IMR-90 (cell line): ENCODE data around the gene PLCB2. TPM values are rescaled to one million over a fixed set of nuclear protein-coding genes. Genes with fewer than 3 reads are reported as not detected.
A peak's percentile ranks its signal among the peaks of the same experiment; 100 is the strongest.

Source experiments
- ATAC-seq: fragments of 200-7000 bp; cut with Tn5 transposase; 2 replicates; pipeline ENCODE4 v1.9.1; 2020; ENCODE audit warnings: low read depth, mild to moderate bottlenecking, moderate library complexity
- BruUV-seq: library from RNA; stranded (reverse); fragments of 400-500 nt; replicated peaks from 2 replicates; lab custom pipeline; 2021; lab: Mats Ljungman, UMichigan
- CTCF ChIA-PET: fragments of 300-600 bp; formaldehyde crosslinking; extraction: SDS; loops from one replicate; lab custom pipeline; 2021; ENCODE audit warnings: antibody characterized with exemption; lab: Yijun Ruan, JAX
- POLR2A ChIA-PET: fragments of 300-600 bp; sonication (Branson Sonifier 250); formaldehyde crosslinking; loops from one replicate; lab custom pipeline; 2022; ENCODE audit warnings: antibody characterized with exemption; ENCODE audit not compliant: unreplicated experiment; lab: Charles Lee
- DNase-seq: peaks from one replicate; pipeline ENCODE4 v3.0.0; 2013
- H2AFZ ChIP-seq: replicated peaks from 2 replicates; pipeline ENCODE3; 2013; ENCODE audit warnings: low read length, mild to moderate bottlenecking; ENCODE audit not compliant: poor library complexity
- H2AK5ac ChIP-seq: 2 replicates; pipeline ENCODE4 v1.6.1; 2013; ENCODE audit warnings: low read depth, low read length, inconsistent platforms
- H2AK9ac ChIP-seq: replicated peaks from 2 replicates; pipeline ENCODE3; 2013; ENCODE audit warnings: mild to moderate bottlenecking, low read depth, low read length, moderate library complexity; ENCODE audit not compliant: poor library complexity
- H2BK120ac ChIP-seq: 2 replicates; pipeline ENCODE4 v1.6.1; 2013; ENCODE audit warnings: low read depth, low read length, inconsistent platforms
- H2BK15ac ChIP-seq: 3 replicates; pipeline ENCODE4 v1.6.1; 2013; ENCODE audit warnings: low read depth, low read length, inconsistent platforms
- H2BK20ac ChIP-seq: 2 replicates; pipeline ENCODE4 v1.6.1; 2013; ENCODE audit warnings: low read depth, mild to moderate bottlenecking, inconsistent platforms, low read length, moderate library complexity
- H2BK5ac ChIP-seq: 2 replicates; pipeline ENCODE4 v1.6.1; 2013; ENCODE audit warnings: mild to moderate bottlenecking, low read depth, low read length, inconsistent platforms; ENCODE audit not compliant: poor library complexity, severe bottlenecking
- H3K14ac ChIP-seq: replicated peaks from 2 replicates; pipeline ENCODE4 v1.6.1; 2013; ENCODE audit warnings: low read depth, low read length, inconsistent platforms
- H3K18ac ChIP-seq: 2 replicates; pipeline ENCODE4 v1.6.1; 2013; ENCODE audit warnings: low read depth, low read length, control low read depth
- H3K23ac ChIP-seq: 2 replicates; pipeline ENCODE4 v1.6.1; 2013; ENCODE audit warnings: low read depth, low read length, inconsistent platforms
- H3K27ac ChIP-seq: 2 replicates; pipeline ENCODE4 v1.5.1; 2013; ENCODE audit warnings: mild to moderate bottlenecking, control low read depth, low read length; ENCODE audit not compliant: insufficient read depth
- H3K27me3 ChIP-seq: 2 replicates; pipeline ENCODE4 v1.6.1; 2013; ENCODE audit warnings: low read length; ENCODE audit not compliant: control insufficient read depth, insufficient read depth
- H3K36me3 ChIP-seq: 2 replicates; pipeline ENCODE4 v1.6.1; 2013; ENCODE audit warnings: low read length, mixed read lengths; ENCODE audit not compliant: control insufficient read depth, insufficient read depth
- H3K4ac ChIP-seq: 2 replicates; pipeline ENCODE4 v1.6.1; 2013; ENCODE audit warnings: low read depth, low read length, inconsistent platforms
- H3K4me1 ChIP-seq: 2 replicates; pipeline ENCODE4 v1.6.1; 2013; ENCODE audit warnings: low read length, mixed read lengths; ENCODE audit not compliant: control insufficient read depth, insufficient read depth
- H3K4me2 ChIP-seq: 2 replicates; pipeline ENCODE4 v1.6.1; 2013; ENCODE audit warnings: low read depth, mild to moderate bottlenecking, control low read depth, low read length, moderate library complexity
- H3K4me3 ChIP-seq: 2 replicates; pipeline ENCODE4 v1.5.1; 2013; ENCODE audit warnings: low read depth, mild to moderate bottlenecking, control low read depth, low read length, moderate library complexity; ENCODE audit not compliant: insufficient read depth
- H3K56ac ChIP-seq: 2 replicates; pipeline ENCODE4 v1.6.1; 2013; ENCODE audit warnings: low read length, inconsistent platforms; ENCODE audit not compliant: insufficient read depth; ENCODE audit errors: extremely low read depth
- H3K79me1 ChIP-seq, 2 experiments: 2 replicates each; pipeline ENCODE4 v1.6.1; 2013; ENCODE audit warnings: low read length in 2 of 2, inconsistent platforms in 1 of 2, low read depth in 1 of 2
- H3K9ac ChIP-seq: 2 replicates; pipeline ENCODE4 v1.6.1; 2013; ENCODE audit warnings: low read depth, low read length, control low read depth
- H3K9me1 ChIP-seq: 2 replicates; pipeline ENCODE4 v1.6.1; 2013; ENCODE audit warnings: low read length, inconsistent platforms; ENCODE audit not compliant: insufficient read depth
- H3K9me3 ChIP-seq: 2 replicates; pipeline ENCODE4 v1.6.1; 2013; ENCODE audit warnings: low read length; ENCODE audit not compliant: control insufficient read depth, insufficient read depth
- H4K20me1 ChIP-seq: 2 replicates; pipeline ENCODE4 v1.6.1; 2013; ENCODE audit warnings: low read length, inconsistent platforms; ENCODE audit not compliant: insufficient read depth
- H4K5ac ChIP-seq: 2 replicates; pipeline ENCODE4 v1.6.1; 2013; ENCODE audit warnings: mild to moderate bottlenecking, low read depth, low read length, control low read depth
- H4K8ac ChIP-seq, 2 experiments: 2 replicates each; pipeline ENCODE4 v1.6.1; 2013; ENCODE audit warnings: low read depth in 2 of 2, low read length in 2 of 2, control low read depth in 1 of 2, inconsistent platforms in 1 of 2
- H4K91ac ChIP-seq: 2 replicates; pipeline ENCODE4 v1.6.1; 2013; ENCODE audit warnings: low read depth, low read length, inconsistent platforms; ENCODE audit not compliant: insufficient read depth
- CHD1 ChIP-seq: IDR thresholded peaks from 2 replicates; pipeline ENCODE4 v1.6.1; 2012; ENCODE audit warnings: low read depth, low read length, improper control_type of control experiment
- CTCF ChIP-seq: conservative IDR thresholded peaks from 2 replicates; pipeline ENCODE4 v1.5.1; 2012; ENCODE audit warnings: mild to moderate bottlenecking, low read depth, low read length, improper control_type of control experiment
- MAFK ChIP-seq: IDR thresholded peaks from 2 replicates; pipeline ENCODE4 v1.6.1; 2012; ENCODE audit warnings: low read depth, low read length, improper control_type of control experiment
- MAZ ChIP-seq: IDR thresholded peaks from 2 replicates; pipeline ENCODE4 v1.6.1; 2012; ENCODE audit warnings: low read depth, mild to moderate bottlenecking, low read length, improper control_type of control experiment, moderate library complexity, borderline replicate concordance
- NFE2L2 ChIP-seq: fragments of 150-350 bp; IDR thresholded peaks from 2 replicates; pipeline ENCODE4 v1.6.1; 2016; ENCODE audit warnings: low read depth, mild to moderate bottlenecking, low read length
- POLR2A ChIP-seq: IDR thresholded peaks from 2 replicates; pipeline ENCODE4 v1.6.1; 2012; ENCODE audit warnings: mild to moderate bottlenecking, low read depth, low read length
- RAD21 ChIP-seq: IDR thresholded peaks from 2 replicates; pipeline ENCODE4 v1.6.1; 2012; ENCODE audit warnings: low read length, improper control_type of control experiment
- WGBS, 2 experiments: methylation state at CpG; one replicate each; pipeline versions ENCODE4 v1.1.5 to v1.1.7; 2013; ENCODE audit warnings: missing lambda C conversion rate in 2 of 2; ENCODE audit not compliant: insufficient read length in 1 of 2; ENCODE audit errors: extremely low coverage in 2 of 2; 5-methylcytosine and 5-hydroxymethylcytosine counted together
- dilution Hi-C: fragments of 300-500 bp; cut with HindIII; formaldehyde crosslinking; loops from one replicate; pipeline ENCODE4 v1.14.3; 2018; ENCODE audit warnings: low sequenced_read_pairs; ENCODE audit not compliant: unreplicated experiment
- in situ Hi-C: fragments of 300-500 bp; cut with MboI; formaldehyde crosslinking; loops from 3 replicates; pipeline ENCODE4 v1.14.3; 2019; ENCODE audit warnings: low sequenced_read_pairs, inconsistent platforms, mixed read lengths
- intact Hi-C: fragments of 100-400 bp; cut with micrococcal nuclease; formaldehyde crosslinking; loops from 2 replicates; pipeline ENCODE4 v1.10.0; 2022
- polyA plus RNA-seq, 3 experiments: library from polyadenylated mRNA; depleted of rRNA; stranded (reverse); fragments of >200 nt; gene quantifications; 2 replicates each; pipeline ENCODE4 v1.2.3, GENCODE V29; 2012; ENCODE audit warnings: low replicate concordance in 1 of 3
- total RNA-seq: library from RNA; depleted of rRNA; stranded (reverse); fragments of >200 nt; gene quantifications from 2 replicates; pipeline ENCODE4 v1.2.3, GENCODE V29; 2012

PLCB2 gene
- total and polyA plus RNA-seq, 2 of the 4 experiments (the other 2 are of a cell fraction), result 0.18 to 1.4 TPM

- ATAC-seq, result no peak
- in situ Hi-C loops, result no loop called here
- Histone ChIP-seq H3K9ac (no peak overlapping the region), H4K5ac (no peak overlapping the region), H2BK5ac (no peak overlapping the region), H3K79me1 (no peaks in the 10 kb centered on the region), H2AK9ac (peak overlapping the region; percentile 67), H3K4me2 (peak overlapping the region; percentile 67), H3K4ac (no peak overlapping the region), H2BK120ac (no peak overlapping the region), H3K23ac (peak overlapping the region; percentile 44; the same call in 1 of the 2 replicates), H4K20me1 (no peaks in the 10 kb centered on the region), H2AFZ (peak overlapping the region; percentile 87), H2BK15ac (no peak overlapping the region), H3K56ac (no peak overlapping the region), H3K4me1 (peaks cover 3% of the 10 kb centered on the region; the same call in 1 of the 2 replicates), H3K9me3 (no peaks in the 10 kb centered on the region), H2BK20ac (no peak overlapping the region), H3K18ac (no peak overlapping the region), H3K14ac (no peak overlapping the region), H3K36me3 (no peaks in the 10 kb centered on the region), H3K27ac (no peak overlapping the region), H4K8ac (no peak overlapping the region), H3K27me3 (peaks cover 53% of the 10 kb centered on the region), H3K4me3 (peak overlapping the region; percentile 40), H2AK5ac (no peak overlapping the region), H4K91ac (no peak overlapping the region), H3K9me1 (no peaks in the 10 kb centered on the region; the same call in 1 of the 2 replicates)
- DNase-seq, result no peak
- no TSS peak for BruUV-seq
- WGBS, 2 experiments, result 56% methylated on average over 10 of the region's 28 CpGs; no CpG with 5 or more reads in 1 of the 2 experiments
- TF ChIP-seq CTCF (no peak), MAZ (no peak), NFE2L2 (no peak), MAFK (no peak), CHD1 (no peak), POLR2A (no peak), RAD21 (no peak)
- CTCF ChIA-PET, result no interaction called here
- dilution Hi-C loops, result no loop called here
- intact Hi-C loops, result no loop called here
- POLR2A ChIA-PET, result no interaction called here
Observed at GRCh38 chr15:40253167-40253790, 54.5 kb downstream of the PLCB2 start.
